SW480 (cell line): ENCODE measurements around the gene TRPM3.

Source experiments
- DNase-seq: peaks from one replicate; pipeline ENCODE4 v3.0.0-alpha.2; 2016; ENCODE audit warnings: low spot score

TRPM3 gene

DNA sequence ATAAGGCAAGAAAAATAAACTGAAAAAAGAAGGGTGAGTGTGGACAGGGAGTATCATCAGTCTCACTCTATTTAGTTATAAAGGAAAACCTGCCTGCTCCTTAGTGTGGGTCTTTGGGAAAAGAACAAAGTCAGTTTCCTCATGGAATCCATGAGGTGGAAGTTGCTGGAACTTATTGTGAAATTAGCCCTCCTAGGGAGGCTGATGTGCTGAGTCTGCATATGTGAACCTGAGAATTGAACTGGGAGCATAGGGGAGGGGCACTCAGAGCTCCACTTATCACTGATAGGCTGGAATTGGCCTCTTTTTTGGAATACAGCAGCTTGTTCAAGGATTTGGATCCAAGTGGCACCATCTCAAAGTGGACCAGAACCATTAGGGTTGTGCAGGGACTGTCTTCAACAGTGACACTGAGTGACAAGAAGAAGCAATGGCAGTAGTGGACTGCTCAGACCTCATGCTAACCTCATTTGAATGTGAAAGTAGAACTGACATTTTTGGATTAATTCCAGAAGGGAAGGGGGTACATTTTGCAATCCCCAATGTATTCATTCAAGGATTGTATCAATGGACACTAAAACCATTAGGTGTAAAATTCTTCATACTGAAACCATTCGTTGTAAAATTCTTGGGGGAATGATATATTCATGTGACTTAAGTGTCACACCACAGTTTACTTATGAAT lies 603.4 kb downstream of the TRPM3 start:
- DNase-seq = no peak

GRCh38 chr9:70514273-70514672 lies 607.1 kb downstream of the TRPM3 start:
- no peak for DNase-seq

DNA sequence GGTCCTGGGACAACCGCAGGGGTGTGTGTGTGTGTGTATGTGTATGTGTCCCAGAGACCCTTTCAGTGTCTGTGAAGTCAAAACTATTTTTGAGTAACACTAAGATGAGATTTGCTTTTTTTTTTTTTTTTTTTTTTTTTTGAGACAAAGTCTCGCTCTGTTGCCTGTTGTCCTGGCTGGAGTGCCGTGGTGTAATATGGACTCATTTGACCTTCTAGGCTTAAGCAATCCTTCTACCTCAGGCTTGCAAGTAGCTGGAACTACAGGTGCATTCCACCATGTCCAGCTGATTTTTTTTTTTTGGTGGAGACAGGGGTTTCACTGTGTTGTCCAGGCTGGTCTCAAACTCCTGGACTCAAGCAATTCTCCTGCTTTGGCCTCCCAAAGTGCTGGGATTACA lies 609.6 kb downstream of the TRPM3 start:
- no peak for DNase-seq

- peak; percentile 3 for DNase-seq
These were observed 611.2 kb downstream of the TRPM3 start for GRCh38 chr9:70510157-70510770.

- no peak for DNase-seq
These were observed 615.3 kb downstream of the TRPM3 start for GRCh38 chr9:70506159-70506558.

DNA sequence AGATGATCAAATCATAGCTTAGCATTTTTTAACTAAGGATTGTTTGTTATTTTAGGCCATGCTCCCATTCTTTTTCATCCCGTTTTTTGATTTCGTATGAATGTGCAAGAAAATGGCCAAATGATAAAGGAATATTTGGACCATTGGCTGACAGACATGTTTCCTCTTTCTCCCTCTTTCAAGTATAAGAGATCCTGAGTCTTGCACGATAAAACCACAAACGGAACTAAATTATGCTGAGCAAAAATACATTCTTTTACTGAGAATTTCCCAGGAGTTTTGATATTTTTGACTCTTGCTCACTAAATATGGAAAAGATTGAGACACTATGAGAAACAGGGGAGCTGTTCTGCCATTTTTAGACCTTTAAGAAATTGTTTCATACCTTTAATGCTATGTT lies 616.6 kb downstream of the TRPM3 start:
- DNase-seq = no peak

DNA sequence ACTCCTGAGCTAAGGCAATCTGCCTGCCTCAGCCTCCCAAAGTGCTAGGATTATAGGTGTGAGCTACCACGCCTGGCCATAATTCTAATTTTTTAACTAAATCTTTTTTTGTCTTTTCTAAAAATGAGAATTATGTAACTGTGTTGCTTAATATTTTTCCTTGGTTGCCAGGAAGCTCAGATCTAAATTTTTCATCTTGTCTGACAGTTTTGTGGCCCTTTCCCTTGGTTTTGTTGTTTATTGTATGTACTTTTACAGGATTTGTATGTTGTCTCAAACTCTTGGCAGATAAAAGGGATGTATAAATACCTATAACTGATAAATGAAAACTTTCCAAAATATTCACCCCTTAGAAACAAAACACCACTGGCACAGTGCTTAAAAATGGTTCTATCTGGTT lies 618.7 kb downstream of the TRPM3 start:
- no peak for DNase-seq

DNA sequence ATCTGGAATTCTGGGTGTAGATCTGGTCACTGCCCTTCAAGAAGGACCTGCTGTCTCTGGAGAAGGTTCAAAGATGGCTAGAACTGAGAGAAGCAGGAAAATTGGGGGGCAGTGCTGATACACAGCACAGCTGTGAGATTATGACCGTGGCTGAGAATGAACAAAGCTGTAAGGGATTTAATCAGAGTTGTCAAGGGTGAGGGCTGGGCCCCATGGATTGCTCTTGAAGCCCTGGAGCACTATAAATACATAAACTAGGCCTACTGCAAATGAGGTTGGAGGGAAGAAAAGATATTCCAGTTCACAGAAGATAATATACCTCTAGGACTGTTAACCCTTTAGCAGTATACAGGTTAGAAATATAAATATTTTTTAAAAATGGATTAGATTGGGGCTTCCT lies 620.6 kb downstream of the TRPM3 start:
- DNase-seq = no peak

DNA sequence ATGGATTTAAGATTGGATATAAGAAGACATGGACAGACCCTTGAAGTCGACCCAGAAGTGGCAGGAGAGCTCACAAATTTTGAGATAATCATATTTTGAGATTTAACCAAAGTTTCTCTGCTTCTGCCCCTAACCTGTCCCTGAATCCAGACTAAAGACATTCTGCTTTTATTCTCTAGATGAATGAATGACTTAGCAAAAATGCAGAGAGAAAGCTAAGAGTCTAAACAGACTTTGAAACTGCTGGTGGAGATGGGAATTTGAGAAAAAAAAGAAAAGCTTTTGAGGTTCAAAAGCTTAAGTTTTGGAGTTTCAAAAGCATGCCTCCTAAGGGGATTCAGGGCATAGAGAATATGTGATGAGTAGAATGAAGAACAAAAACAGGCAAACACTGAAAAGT lies 621.8 kb downstream of the TRPM3 start:
- no peak for DNase-seq

GRCh38 chr9:70498866-70499265 lies 622.6 kb downstream of the TRPM3 start:
- no peak for DNase-seq

GRCh38 chr9:70496244-70496643 lies 625.2 kb downstream of the TRPM3 start:
- no peak for DNase-seq

DNA sequence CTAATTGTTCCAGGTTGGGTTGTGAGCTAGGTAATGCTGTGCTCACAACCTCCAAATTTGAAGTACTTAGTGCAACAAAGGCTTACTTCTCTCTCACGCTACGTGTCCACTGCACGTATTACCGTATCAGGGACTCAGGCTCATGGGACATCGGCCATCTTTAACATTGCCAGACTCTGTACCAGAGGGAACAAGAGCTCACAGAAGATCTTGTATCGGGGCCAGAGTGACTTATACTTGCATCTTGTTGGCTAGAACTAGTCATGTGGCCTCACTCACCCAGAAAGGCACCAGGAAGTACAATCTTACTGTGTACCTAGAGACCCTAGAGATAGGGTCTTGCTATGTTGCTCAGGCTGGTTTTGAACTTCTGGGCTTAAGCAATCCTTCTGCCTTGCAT lies 625.9 kb downstream of the TRPM3 start:
- no peak for DNase-seq

GRCh38 chr9:70494221-70494620 lies 627.2 kb downstream of the TRPM3 start:
- DNase-seq = no peak

GRCh38 chr9:70493029-70493428 lies 628.4 kb downstream of the TRPM3 start:
- DNase-seq = no peak

- DNase-seq = no peak
These were observed 629.1 kb downstream of the TRPM3 start for GRCh38 chr9:70492319-70492777.

GRCh38 chr9:70491426-70492318 lies 629.7 kb downstream of the TRPM3 start:
- no peak for DNase-seq

DNA sequence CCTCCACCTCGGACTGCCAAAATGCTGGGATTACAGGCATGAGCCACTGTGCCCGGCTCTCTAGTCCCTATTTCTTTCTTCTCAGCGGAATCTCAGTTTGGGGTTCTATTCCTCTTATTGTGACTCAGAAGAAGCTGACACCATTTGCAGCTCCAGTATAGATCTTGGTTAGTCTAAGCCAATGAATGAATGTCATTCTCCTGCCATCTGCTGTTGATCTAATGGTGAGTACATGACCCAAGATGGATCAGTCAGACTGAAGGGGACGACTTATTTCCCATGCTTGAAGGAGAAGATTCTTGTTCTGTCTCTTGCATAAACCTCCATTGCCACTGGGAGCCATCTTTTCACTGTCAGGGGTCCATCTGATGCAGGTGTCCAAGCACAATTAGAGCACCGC lies 630.9 kb downstream of the TRPM3 start:
- DNase-seq = no peak

DNA sequence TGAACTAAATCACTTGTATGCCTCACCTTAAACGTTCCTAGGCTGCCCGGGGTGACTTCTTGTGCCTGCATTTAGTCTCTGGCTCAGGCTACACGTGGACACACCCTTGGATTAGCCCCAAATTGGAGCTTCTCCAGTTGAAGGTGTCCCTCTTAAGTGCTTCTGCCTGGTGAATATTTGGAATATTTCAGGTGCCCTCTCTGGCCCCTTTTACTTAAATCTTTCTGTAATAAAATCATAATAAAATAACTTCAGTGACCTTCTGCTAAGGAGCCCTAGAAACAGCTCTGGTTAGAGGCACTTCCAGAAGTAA lies 632.7 kb downstream of the TRPM3 start:
- DNase-seq = no peak

DNA sequence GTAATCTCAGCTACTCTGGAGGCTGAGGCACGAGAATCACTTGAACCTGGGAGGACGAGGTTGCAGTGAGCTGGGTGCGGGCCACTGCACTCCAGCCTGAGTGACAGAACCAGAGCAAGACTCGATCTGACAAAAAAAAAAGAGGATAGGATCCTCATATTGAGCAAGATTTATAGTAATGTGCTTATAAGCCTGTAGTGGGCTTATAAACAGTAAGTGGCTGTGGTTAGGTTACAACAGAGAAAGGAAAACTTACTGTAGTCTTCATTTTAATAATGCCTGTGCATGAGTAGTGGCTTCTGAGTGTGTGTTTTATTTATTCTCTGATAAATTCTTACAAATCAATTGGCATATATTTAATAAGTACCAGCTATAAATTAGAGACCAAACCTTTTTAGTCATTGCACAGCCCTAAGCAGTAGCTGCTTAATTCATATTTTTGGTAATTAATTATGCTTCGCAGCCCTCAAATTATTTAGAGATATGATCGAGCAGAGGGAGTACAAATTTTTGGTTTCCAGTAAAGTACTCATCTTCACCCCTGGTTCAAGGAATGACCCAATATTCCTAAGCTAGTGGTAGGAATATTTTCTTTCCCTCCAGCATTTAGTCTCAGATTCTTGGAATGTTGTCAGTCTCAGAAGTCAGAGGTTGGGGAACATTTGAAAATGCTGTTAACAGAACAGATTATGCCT lies 633.2 kb downstream of the TRPM3 start:
- DNase-seq = no peak

- DNase-seq = no peak
These were observed 635.3 kb downstream of the TRPM3 start for GRCh38 chr9:70486127-70486526.

- DNase-seq = no peak
These were observed 636.1 kb downstream of the TRPM3 start for GRCh38 chr9:70485273-70485858.
